ENCODE results near the gene ADAM8.
"Not testable (repeated sequence)": the region's sequence is repeated elsewhere in the genome, so short reads cannot be mapped to it uniquely, and the experiment has no call there.

Gene ADAM8

DNA sequence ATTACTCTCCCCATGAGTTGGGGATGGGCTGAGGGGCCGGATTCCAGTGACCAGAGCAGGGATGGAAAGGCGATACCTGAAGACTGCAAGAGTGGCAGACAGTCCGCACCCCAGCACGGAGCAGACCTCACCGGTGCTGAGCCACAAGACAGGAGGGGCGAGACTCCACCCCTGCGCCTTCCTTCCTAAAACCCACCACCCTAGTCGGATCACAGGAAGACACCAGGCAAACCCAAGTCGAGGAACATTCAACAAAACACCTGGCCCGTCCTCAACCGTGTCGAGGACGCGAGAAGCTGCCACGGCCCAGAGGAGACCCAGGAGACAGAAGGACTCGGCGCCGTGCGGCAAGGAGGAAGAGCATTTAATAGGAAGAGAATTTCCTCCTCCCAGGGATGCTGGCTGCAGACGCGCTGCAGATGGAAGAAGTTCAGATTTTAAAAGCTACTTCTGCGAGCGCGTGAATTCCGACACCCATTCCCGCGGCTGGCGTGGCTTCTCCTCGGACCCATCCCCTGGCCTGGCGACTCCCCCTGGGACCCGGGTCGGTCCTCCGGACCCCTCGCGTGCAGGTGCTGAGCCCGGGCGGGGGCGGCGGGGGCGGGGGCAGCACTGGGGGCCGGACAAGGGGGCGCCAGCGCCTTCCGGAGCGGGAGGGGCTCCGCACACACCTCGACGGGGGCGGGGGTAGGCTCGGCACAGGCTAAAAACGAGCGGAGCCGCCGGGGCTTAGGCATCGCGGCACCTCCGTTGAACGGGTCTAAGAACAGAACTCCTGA, 47.2 kb downstream of the ADAM8 start:
- DNase-seq, result no peak

DNA sequence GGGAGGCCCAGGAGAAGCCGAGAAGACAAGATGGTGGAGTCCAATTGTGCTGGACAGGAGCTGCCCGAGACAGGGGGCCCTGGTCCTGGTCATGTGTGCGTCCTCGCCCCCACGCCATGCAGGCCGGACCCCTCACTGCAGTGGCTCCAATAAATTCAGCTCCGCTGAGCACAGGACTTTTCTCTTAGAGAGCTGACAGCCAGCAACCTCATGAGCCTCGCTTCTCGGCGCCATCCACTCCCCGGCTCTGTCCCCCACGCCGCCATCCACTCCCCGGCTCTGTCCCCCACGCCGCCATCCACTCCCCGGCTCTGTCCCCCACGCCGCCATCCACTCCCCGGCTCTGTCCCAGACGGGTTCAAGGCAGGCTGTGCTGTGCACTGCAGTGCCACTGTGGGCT, 49.4 kb downstream of the ADAM8 start:
- DNase-seq, result no peak

DNA sequence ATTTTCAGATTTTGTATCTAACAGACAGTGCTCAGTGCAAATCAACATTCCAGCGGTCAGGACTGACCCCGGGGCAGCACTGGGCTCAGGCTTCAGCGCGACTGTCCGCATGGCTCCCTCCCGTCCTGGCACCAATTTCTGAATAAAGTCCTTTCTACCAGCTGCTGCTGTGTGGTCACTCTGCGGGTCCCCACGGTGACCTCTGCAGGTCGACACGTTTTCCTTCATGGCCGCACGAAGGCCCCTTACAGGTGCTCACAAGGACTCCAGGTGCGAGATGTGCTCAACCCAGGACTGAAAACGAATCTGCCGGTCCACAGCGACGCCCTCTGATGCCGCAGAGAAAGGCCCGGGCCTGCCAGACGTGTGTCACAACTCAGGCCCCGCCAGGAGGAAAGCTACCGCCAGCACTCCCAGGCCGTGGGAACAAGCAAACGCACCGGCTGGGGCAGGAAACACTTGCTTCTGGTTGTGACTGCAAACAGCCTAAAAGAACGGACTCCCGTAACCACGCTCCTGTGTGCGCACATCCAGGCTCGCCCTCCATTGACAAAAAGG, 50.3 kb downstream of the ADAM8 start:
- no peak for DNase-seq

DNA sequence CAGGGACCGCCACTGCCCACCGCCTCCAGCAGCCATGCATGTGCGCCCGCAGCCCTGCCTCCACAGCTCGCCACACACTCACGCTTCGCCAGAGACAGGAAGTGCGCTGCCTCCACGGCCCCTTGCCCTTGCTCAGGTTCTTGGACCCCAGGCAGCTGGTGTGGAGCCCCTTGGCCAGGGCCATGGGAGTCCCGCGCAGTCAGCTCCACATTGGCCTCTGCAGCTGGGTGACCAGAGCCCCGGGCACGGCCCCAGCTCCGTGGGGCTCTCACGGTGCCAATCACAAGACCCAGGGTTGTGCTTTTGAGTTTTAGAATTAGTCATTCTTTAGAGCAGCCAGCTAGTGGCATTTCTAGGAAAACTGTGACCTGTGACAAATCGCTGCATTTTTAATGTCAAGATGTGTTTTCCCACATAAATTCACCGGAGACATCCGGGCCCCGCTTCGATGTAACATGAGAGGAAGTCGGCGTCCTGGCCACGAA, 50.9 kb downstream of the ADAM8 start:
- no peak for DNase-seq

DNA sequence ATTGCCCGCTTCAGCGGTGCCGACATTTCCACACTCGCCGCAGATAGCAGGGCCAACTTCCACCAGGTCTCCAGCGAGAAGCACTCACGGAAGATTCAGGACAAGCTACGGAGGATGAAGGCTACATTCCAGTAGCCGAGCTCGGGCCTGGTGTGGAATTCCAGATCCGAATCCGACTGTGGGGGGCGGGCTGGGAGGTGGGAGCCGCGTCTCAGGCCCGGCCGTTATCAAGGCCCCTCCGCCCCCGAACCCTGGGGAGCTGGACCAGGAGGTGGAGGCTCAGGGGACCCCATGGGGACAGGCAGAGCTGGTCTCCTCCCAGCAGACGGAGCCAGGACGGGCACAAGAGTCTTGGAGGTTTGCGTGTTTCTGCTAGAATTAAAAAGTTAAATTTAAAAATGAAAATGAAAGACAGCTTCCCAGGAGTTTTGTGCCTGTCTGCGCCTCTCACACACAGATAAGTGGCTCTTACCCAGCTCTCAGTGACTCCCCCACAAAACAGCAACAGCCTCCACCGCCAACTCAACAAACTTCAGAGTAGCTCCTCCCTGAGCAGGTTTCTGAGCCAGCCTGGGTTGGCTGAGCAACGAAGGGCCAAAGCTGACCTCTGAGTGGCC, 51.8 kb downstream of the ADAM8 start:
- no peak for DNase-seq

DNA sequence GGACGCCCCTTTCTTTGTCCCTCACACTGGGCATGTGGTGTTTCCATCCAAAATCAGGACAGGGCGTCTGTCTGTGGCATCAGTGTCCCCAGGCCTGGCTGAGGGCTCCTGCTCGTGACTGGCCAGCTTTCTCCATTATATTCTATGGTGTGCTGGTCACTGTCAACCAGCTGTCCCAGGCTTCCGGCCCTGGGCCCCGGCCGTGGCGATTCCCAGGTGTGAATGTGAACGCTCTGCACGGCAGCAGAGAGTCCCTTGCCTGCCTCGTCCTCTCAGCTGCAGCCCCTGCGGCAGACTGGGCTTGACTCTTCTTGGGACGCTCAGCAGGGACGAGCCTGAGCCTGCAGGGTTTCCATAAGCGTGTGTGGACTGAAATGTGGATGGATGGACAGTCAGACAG, 52.6 kb downstream of the ADAM8 start:
- DNase-seq, result no peak

DNA sequence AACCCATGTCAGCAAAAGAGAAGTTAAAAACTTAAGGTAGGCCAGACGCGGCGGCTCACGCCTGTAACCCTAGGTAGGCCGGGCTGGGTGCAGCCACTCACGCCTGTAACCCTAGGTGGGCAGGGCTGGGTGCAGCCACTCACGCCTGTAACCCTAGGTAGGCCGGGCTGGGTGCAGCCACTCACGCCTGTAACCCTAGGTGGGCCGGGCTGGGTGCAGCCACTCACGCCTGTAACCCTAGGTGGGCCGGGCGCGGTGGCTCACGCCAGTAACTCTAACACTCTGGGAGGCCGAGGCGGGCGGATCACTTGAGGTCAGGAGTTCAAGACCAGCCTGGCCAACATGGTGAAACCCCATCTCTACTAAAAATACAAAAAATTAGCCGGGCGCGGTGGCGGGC, 54.9 kb downstream of the ADAM8 start:
- DNase-seq, result not testable (repeated sequence)

DNA sequence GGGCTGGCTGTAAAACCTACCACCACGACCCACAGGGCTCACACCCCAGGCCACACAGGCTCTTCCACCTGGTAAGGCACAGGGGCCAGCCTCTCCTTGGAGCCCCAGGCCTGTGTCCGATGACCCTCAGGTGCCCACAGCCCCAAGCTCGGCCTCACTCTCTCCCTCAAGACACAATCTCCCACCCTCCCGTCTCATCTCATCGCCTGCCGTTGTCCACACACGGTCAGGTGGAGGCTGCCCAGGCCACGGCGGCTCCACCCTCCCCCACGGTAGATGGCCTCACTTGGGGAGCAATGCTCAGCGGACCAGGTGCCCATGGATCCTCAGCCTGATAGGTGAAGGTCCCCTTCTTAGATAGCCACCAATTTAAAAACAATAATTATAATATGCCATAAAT, 55.3 kb downstream of the ADAM8 start:
- DNase-seq, result no peak

DNA sequence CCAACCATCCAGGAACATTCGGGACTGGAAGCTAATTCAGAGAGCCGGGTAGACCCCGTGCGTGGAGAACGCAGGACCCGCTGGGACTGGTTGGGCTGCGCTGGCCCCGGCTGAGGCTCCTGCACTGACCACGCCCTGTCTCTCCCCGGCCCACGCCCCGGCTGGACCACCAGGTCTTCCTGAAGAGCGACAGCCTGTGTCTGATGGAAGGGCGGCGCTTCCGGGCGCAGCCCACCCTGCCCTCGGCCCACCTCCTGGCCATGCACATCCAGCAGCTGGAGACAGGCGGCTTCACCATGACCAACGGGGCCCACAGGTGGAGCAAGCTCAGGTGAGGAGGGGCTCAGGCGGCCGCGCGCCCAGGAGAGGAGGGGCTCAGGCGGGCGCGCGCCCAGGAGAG, 56.9 kb downstream of the ADAM8 start:
- no peak for DNase-seq

DNA sequence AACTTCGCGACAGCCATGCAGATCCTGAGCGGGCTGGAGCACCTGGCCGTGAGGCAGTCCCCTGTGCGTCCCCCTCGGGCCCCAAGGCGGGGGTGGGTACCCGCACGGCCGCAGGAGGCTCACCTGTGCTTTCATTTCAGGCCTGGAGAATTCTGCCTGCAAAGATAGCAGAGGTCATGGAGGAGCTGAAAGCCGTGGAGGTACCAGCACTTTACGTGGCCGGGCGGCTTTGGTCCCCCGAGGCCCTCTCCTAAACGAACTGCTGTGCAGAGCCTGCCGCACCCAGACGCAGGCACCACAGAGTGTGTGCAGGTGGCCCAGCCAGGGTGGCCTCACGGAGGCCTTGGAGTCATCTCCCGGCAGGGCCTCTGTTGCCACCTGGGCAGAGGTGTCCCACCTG, 57.8 kb downstream of the ADAM8 start:
- DNase-seq, result no peak

DNA sequence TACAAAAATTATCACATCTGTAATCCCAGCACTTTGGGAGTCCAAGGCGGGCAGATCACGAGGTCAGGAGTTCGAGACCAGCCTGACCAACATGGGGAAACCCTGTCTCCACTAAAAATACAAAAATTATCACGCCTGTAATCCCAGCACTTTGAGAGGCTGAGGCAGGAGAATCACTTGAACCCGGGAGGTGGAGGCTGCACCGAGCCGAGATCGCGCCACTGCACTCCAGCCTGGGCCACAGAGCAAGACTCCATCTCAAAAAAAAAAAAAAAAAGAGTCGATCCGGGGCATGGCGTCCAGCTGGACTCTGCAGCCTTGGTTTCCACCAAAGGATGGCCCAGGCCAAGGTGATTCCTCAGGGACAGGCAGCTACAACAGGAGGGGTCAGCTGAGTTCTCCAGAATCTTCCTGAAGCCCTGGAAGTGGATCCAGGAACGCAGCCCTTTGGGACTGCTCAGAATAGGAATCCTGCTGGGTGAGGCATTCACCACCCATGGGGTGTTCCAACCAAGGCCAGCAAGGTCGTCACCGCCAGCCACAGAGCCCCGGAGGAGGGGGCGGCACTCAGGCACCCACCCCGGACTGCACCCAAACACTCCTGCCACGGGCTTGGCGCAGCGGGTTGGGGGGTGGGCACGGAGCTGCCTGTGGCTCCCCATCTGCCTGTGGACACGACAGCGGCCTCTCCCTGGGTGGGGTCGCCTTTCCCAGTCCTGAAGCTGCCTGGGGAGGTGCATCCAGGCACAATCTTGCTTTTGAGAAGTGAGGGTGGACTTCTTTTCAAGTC, 58.7 kb downstream of the ADAM8 start:
- no peak for DNase-seq

DNA sequence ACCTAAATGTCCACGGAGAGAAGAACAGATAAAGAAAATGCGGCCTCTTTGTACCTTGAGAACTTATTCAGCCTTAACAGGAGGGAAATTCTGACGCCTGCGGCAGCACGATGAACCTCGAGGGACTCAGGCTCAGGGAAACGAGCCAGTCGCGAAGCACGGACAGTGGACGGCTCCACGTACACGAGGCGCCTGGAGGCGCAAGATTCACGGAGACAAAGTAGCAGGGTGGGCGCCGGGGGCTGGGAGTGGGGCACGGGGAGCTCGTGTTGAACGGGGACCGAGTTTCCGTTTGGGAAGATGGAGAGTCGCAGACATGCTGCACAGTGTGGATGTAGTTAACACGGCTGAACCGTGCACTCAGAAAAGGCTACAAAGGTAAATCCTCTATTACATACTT, 59.9 kb downstream of the ADAM8 start:
- no peak for DNase-seq

DNA sequence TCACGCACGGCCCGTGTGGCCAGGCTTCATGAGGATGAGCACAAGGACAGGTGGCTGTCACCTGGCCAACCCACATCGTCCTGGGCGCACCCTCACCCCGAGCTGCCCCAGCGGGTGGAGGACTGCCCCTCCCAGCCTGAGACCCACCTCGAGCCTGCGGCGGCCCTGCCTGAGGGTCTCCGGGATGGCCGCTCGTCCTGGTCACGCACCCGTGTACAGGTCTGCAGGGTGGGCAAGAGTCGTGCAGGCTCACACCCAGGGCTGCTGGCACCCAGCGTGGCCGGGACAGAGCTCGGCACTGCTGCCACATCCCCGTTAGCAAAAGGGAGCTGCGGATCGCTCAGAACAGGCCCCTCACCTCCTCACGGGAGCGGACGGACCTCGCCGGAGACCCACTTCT, 61.1 kb downstream of the ADAM8 start:
- no peak for DNase-seq

DNA sequence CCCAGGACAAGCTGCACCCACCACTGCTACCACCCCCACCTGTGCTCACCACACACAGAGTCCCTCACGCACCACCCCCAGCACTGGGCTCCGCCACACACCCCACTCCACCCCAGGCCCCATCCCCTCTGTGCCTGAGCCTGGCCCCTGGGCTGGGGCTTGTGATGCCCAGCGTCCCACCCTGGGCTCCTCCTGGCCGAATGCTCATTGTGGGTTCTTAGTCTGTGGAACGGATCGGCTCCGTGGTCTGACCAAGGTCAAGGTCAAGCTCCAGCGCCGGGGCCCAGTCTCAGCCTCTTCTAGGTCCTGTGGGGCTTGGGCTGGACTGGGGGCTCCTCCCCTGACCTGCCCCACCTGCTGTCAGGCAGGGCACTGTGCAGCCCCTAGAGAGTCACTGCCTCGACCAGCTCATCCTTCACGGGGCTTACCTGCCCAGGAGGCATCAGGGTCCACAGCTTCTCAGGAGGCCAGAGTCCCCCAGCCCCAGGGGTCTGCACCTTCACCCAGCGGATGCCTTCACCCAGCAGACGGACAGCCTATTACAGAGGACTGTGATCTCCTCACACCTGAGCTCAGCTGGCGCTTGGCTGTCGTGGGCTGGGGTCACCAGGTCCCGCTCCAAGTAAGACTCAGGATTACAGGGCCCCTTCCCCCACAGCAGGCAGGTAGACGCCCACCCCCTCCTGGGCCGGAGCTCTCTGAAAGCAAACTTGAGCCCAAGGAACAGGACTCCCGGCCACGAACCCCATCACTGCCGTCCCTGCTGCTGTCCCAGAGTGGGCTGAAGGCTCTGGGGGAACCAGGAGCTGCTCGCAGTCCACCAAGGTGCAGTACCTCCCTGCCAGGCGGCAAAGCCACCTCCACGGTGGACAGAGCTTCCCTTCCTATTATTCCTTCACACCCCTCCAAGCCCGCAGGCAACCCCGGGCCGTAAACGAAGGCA, 61.9 kb downstream of the ADAM8 start:
- no peak for DNase-seq

DNA sequence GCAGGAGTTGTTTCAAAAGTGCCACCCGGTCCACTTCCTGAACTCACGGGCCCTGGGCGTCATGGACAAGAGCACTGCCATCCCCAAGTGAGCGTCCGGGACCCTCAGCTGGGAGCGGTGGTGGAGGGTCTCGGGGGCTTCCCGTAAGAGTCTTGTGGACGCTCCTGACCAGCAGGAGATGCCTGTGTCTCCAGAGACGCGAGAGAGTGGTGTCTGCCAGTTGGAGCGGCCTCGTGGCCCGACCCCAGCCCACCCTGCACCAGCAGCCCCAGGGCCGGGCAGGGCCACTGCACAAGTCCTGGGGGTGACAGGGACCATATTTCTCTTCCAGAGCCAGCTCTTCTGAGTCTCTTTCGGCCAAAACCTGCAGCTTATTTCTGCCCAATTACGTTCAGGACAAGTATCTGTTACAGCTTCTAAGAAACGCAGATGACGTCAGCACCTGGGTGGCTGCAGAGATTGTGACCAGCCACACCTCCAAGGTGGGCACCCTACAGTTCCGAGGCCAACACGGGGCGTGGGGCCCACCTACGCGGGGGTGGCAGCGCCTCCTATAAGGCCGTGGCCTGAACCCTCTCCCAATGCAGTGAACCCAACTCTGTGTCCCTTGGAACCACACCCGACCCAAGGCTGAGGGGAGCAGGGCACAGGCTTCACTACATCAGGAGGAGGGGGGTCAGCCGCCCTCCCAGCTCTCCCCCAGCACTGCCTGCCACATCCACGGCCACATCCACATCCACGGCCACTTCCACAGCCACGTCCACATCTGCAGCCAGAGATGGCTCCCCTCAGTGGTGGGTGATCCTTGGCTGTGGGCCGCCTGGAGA, 62.8 kb downstream of the ADAM8 start:
- DNase-seq, result no peak

DNA sequence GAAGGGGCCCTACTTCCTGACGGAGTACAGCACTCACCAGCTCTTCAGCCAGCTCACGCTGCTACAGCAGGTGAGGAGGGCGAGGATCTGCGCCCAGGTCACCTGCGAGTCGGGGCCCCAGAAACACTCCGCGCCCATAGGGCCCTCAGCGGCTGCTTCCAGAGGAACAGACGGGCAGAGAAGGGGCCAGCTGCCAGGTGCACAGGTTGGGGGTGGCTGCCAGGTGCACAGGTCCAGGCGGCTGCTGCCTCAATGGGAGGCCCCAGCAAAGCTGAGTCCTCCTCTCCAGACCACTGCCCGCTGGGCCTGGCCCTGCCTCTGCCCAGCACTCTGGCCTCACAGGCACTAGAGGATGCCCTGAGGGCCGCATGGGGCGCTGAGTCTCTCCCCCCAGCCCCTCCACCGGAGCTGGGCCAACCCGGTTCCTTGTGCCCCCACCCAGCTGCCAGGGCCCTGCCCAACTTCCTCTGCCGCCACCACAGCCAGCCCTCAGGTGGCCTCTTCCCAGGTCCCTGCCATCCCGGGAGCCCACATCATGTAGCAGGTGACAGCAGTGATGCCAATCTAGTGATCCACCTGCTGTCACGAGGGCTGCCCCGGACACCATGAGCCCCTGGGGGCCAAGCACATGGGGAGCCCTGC, 63.7 kb downstream of the ADAM8 start:
- no peak for DNase-seq

All from suppressor macrophage treated with lipopolysaccharide for 4 hours (primary cell).